Measurements from ENCODE around the gene PWP1.
"Not testable (repeated sequence)": the region's sequence is repeated elsewhere in the genome, so short reads cannot be mapped to it uniquely, and the experiment has no call there.

PWP1 gene

DNA sequence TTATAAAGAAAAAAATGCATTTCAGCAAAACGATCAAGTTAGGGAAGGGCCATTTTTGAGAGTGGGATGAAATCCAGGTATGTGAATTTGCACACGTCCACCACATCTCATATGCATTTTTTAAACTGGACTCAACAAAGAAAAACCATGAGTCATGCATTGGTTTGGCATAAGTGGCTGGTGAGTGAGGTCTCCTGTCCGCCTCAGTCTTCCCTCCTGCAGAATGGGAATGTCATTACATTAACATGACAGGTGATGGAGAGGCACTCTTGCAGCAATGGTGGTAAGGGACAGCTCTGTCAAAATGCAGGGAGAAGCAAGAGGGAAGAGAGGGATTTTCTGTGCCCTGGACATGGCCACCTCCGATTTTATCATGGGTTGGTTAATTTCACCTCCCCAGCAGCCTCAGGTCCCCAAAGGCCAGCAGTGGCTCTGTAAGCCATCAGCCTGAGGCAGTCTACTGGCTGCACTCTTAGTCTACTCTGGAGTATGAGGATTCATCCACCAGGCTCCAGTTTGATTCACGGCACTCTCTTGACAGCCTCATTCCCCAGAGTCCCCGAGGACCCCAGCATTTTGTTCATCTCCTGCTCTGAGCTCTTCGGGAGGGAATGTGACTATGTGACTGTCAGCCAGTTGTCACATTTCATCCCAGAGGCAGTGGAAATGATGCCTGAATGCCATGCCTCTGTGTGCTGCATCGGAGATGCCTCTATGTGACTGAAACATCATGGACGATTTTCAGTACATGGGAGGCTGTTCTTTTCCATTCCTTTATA lies 17.1 kb upstream of the PWP1 start:
- DNase-seq = no peak

DNA sequence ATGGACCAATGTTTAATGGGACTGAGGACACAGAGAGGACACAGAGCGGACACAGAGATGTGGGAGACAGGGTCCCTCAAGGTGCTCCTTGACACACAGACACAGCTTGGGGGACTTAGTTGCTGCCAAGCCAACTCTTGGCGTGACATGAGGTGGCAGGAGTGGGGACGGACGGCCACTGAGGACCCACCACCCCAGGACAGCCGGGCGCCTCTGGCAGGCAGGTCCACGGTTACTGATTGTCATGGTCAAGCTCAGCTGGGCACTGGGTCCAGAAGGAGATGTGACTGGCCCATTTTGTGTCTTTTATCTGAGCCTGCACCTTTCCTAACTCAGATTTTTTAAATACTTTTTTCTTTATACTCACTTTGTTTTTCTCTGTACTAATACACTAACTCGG lies 15.7 kb upstream of the PWP1 start:
- DNase-seq = no peak

DNA sequence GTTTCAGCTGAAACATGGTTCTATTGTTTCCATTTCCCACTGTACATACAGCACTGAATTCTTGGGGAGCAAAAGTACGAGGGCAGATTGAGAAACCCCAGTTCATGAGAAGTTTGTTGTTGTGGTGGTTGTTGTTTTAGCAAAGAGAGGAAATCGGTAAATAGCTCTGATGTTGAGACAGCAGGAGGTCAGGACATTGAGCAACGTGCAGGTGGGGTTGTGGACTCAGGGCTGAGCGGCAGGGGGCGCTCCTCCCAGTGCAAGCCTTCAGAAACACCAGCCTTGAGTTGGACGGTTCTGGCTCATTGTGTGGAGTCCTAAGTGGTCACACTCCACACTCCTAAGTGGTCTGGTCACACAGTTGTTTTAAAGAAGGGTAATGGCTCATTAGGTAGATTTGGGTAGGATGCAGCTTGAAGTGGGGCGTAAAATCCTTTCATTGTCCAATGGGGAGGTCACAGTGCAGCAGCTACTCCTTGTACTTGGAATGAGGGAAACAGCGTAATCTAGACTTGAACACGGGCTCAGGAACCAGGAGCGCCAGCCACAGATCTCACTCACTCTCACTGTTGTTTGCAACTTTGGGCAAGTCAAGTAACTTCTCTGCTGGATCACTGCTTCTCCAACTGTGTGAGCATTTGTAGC lies 14.5 kb upstream of the PWP1 start:
- peak; percentile 71 for DNase-seq

DNA sequence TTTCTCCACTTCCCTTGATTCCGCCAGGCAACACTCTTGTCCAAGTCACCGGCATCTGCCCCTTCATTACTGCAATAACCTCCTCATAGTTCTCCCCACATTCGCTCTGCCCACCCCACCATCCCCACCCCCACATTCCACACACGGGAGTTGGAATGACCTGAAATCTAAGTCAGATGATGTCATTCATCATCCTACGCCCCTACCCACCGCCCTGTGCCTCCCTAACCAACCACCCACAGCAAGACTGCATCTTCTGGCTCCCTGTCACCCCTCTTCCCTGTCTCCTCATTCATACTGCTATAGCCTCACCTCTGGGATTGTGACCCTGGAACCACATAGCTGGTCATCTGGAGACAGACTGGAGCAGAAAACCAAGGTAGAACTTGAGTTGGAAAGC lies 7.9 kb upstream of the PWP1 start:
- no peak for DNase-seq

DNA sequence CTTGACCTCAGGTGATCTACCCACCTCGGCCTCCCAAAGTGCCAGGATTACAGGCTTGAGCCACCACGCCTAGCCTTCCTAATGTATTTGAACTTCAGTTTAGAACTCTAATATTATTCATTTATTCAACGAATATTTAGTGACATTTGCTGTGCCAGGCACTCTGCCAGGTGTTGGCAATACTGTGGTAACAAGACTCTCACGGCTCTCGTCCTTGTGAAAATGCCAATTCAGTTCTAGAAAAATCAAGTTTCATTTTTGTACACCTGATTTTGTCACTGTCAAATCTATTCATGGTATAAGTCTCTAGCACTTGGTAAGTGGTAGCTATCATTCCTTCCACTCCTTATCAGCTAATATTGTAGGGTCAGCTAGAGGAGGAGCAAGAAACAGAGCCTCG lies 6.3 kb upstream of the PWP1 start:
- no peak for DNase-seq

DNA sequence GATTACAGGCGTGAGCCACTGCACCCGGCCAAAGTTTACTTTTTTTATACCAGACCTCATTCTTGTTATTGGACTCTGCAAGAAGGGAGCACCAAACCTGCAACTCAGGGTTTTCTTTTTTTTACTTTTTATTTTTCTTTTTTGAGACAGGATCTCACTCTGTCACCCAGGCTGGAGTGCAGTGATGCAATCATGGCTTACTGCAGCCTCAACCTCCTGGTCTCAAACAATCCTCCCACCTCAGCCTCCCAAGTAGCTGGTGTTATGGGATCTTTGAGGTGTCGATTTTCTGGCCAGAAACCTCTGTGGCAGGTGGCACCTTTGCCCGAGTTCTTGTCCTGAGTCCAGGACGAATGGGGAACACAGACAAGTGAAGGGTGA lies 4.2 kb upstream of the PWP1 start:
- no peak for DNase-seq

DNA sequence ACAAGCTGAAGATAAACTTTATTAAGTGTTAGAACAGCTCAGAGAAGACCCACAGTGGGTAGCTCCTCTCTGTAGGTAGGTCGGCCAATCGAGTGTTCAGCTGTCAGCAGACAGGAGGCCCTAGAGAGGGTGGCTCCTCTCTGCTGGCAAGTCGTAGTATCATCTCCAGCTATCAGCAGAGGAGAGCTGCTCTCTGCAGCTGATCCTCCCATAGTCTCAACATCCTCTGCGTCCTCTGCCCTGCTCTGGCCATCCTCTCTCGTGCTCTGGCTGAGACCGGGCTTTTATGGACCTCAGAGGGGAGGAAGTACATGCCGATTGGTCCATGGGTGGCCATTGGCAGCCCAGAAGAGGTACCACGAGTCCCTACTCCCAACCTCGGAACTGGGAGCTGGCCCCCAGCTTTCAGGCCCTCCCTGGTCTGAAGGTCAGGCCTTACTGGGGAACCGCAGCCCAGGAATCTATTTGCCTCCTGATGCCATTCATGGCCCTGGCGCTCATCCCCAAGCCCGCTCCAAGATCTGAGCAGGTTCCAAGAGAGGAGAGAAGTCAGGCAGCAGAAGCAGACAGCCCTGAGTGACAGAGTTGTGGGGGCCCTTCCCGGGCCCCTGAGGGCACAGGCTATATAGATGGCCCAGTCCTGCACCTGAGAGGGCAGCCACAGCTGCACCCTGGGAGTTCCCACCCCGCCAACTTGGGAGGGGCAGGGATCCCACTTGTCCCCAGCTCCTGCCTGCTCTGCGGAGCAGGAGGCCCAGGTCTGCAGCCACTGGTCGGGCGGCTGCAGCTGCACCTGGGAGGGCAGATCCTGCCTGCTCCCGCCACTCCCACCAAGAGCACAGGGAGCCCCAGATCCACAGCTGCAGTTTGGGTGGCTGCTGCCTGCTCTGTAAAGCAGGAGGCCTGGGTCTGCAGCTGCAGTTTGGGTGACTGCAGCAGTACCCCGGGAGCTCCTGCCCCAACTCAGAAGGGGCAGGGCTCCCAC lies 3.5 kb upstream of the PWP1 start:
- no peak for DNase-seq

DNA sequence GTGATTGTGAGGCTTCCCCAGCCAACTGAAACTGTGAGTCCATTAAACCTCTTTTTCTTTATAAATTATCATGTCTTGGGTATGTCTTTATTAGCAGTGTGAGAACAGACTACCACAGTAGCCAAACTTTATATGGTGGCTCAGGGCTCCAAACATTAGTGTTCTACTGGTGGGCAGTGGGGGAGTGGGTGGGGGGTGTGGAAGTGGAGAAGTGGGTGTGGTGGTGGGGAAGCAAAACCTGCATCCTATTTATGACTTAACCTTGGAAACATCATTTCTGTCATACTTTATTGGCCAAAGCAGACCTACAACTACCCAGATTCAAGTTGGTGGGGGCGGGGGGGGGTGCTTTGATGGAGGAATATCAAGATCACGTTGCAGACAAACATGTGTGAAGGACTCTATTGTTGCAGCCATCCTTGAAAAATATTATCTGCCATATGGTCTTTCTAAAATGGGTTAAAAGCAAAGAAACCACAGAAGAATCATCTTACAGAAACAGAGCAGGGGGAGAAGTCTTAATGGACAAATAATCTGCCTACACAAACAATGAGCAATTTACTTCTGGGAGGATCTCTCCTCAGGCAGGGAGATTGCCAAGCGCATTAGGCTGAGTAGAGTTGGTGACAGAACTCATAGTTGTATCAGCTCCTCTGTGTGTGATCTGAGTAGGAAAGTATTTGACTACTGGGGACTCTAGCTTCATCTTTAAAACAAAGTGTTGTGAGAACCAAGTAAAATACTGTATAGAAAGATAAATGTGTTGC lies 1.4 kb upstream of the PWP1 start:
- no peak for DNase-seq

DNA sequence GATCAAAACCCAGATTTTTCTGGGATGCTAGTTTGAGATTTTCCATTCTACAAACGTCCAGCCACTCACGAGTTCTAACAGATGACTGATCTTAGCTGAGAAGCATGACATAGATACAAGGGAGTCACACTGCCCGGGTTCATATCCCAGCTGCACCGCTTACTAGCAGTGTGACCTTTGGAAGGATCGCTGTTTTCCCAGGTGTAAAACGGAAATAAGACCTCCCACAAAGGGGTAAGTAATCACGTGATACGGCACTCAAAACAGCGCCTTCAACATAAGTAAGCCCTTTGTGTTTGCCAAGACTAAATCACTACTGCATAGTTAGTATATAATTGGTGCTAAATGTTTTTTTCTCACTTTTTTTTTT lies 624 bp upstream of the PWP1 start:
- no peak for DNase-seq

DNA sequence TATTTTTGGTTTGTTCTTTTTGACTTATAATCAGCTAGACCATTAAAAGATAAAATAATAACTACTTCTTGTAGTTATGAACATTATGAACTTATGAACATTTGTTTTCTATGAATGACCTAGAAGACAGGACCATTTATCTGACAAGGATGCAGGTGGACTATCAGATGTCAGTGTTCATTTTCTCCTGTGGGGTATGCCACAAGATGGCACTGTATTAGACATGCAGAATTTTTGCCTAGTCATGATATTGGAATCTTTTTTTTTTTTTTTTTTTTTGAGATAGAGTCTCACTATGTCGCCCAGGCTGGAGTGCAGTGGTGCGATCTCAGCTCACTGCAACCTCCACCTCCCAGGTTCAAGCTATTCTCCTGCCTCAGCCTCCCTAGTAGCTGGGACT lies 10.2 kb downstream of the PWP1 start:
- not testable (repeated sequence) for DNase-seq

DNA sequence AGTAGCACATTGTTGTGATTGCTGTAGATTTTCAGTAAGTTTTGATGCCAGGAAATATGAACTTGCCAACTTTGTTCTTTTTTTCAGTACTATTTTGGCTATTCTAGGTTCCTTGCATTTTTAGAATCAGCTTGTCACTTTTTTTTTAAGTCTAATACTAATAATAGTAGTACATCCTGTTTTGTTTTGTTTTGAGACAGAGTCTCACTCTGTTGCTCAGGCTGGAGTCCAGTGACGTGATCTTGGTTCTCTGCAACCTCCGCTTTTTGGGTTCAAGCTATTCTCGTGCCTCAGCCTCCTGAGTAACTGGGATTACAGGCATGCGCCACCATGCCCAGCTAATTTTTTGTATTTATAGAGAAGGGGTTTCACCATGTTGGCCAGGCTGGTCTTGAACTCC lies 16.5 kb downstream of the PWP1 start:
- DNase-seq = no peak

DNA sequence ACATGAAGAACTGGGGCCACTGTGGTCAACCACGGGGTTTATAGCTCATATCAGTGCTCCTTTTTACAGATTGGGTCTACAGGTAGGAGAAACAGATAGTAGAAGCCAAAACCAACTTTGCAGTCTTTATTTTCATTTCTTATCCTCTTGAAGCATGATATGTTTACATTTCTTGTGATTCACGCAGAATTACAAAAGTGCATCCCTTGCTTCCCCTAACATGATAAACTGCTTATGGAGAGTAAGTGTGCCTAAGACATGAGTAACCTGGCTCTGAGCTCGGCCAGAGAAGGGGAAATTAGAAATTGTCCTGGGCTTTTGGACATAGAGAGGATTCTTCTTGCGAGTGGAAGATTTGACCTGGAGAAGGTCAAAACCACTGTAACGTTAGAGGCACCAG lies 18.4 kb downstream of the PWP1 start:
- no peak for DNase-seq

DNA sequence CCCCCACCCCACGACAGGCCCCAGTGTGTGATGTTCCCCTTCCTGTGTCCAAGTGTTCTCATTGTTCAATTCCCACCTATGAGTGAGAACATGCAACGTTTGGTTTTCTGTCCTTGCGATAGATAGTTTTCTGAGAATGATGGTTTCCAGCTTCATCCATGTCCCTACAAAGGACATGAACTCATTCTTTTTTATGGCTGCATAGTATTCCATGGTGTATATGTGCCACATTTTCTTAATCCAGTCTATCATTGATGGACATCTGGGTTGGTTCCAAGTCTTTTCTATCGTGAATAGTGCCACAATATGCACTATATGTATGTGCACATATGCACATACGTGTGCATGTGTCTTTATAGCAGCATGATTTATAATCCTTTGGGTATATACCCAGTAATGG lies 19.9 kb downstream of the PWP1 start:
- not testable (repeated sequence) for DNase-seq

DNA sequence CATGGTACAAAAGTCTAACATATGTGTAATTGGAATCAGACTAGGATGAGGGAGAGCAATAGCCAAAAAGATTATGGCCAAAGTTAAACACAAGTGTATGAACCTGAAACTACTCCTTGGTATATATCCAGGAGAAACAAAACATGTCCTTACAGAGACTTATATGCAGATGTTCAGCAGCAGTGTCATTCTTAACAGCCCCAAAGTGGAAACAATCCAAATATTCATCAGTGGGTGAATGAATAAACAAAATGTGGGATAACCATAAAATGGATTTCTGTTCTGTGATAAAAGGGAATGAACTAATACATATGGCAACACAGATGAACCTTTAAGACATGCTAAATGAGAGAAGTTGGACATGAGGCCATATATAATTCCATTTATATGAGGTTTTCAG lies 30.2 kb downstream of the PWP1 start:
- DNase-seq = no peak

DNA sequence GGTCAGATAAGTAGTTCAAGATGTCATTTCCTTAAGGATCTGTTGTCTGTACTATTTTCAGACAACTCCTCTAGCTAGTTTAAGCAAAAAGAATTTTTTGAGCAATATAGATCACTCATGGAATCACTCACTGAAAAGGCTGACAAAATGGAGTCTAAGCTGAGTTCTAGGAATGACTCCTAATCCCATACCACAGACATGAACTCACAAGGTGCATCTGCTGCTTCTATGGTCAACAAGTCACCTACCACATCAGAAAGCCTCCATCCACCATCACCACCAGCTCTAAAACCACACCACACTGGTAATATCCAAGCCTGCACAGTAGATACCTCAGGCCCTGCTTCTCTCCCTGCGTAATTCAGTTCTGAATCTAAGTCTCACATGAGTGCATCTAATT lies 33.0 kb downstream of the PWP1 start:
- no peak for DNase-seq

DNA sequence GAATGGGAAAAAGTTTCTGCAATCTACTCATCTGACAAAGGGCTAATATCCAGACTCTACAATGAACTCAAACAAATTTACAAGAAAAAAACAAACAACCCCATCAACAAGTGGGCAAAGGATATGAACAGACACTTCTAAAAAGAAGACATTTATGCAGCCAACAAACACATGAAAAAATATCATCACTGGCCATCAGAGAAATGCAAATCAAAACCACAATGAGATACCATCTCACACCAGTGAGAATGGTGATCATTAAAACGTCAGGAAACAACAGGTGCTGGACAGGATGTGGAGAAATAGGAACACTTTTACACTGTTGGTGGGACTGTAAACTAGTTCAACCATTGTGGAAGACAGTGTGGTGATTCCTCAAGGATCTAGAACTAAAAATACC lies 41.7 kb downstream of the PWP1 start:
- DNase-seq = not testable (repeated sequence)

DNA sequence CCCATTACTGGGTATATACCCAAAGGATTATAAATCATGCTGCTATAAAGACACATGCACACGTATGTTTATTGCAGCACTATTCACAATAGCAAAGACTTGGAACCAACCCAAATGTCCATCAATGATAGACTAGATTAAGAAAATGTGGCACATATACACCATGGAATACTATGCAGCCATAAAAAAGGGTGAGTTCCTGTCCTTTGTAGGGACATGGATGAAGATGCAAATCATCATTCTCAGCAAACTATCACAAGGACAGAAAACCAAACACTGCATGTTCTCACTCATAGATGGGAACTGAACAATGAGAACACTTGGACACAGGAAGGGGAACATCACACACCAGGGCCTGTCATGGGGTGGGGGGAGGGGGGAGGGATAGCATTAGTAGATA lies 42.1 kb downstream of the PWP1 start:
- DNase-seq = not testable (repeated sequence)

DNA sequence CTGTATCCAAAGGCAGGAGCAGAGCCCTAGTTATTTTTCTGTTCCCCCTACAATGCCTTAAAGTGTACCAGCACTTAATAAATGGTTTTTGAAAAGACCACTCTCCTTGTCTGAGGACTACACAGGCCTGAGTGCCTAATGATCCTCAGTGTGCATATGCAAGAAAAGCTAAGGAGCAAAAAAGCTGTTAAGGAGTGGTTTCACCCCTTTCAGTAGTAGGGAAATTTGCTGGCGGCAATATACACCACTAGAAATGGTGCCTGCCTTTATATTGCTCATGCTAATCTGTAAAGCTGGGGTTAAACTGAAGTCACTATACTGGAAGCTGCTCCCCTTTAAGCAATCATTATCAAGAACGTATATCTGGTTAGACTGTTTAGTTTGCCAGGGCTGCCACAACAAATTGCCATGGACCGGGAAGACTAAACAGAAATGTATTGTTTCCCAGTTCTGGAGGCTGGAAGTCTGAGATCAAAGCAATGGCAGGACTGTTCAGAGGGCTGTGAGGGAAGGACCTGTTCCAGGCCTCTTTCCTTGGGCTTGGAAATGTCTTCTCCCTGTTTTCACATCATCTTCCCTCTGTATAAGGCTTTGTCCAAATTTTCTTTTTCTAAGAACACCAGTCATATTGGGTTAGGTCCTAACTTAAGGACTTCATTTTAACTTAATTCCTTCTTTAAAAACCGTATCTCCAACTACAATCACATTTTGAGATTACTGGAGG lies 45.2 kb downstream of the PWP1 start:
- no peak for DNase-seq

DNA sequence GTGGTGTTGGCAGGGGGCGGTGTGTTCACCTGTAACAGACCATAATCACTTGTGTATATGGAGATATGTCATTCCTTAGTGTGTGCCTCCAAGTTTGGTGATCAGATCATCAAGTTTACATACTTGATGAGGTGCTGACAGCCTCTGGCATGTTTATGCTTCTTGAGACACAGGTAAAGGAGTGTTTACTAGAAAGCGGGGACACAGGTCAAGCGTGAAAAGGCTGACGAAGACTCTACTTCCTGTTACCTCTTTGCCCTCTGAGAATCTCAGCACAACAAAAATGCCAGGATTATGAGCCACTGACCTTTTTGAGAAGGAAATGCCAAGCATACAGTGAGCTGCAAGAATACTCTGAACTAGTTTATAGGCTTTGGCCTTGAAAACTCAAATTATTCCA lies 45.8 kb downstream of the PWP1 start:
- no peak for DNase-seq

DNA sequence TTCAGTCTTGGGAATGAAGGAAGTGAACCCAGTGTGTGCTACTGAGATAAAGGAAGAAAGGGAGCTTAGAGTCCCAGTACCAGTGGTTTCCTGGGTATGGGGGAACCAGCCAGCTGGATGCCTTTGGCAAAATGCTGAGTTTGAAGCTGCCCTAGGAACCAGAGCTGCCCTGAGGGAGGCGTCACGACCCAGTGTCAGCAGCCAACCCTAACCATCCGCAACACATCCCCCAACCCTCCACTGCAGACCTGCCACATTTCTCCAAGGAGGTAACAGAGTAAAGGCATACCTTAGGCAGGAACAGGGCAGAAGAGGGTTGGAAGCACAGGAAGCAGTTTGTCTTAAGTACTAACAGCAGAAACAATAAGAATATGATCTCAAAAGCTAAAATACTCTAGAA lies 46.8 kb downstream of the PWP1 start:
- no peak for DNase-seq

DNA sequence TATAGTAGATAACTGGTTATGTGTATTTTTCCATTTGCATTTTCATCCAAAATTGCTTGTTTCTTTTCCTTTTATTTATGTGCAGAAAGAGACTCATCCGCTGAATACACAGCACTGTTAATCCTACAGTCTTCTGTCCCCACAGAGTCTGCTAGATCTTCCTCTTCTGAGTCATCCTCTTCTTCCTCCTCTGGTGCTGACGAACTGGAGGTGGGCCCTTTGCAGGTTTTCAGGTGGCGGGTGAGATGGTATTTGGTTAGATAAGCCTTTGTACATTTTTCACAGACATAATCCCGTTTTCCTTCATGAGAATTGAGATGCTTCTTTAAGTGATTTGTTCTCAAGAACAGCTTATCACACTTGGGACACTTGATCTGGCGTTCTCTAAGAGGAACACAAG lies 48.5 kb downstream of the PWP1 start:
- DNase-seq = no peak

DNA sequence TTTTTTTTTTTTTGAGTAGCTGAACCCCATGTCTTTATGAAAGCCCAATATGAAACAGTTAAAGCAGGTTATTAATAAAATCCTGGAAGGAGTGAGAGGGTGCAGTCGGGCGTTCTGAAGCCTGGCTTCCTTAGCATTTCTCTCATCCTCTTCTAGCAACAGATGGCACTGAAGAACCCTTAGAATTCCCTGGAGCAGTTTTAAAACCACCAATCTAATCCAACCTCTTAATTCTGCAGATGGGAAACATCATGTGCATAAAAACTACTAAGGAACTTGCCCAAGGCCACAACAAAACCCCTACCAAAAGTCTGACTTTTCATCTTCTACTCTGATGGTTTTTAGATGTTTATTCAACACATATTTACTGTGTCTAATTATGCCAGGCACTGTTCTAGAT lies 50.2 kb downstream of the PWP1 start:
- no peak for DNase-seq
